Fibroblast of lung (primary cell): ENCODE measurements around the gene GCLM.

Experiments
- EZH2 ChIP-seq: IDR thresholded peaks from 2 replicates; pipeline ENCODE4 v1.5.1; 2012; ENCODE audit warnings: low read length, control low read depth, mild to moderate bottlenecking; ENCODE audit errors: missing control alignments
- TF ChIP-seq, protein P1 (sequence below), 2 donors: IDR thresholded peaks in 1 of 2; conservative IDR thresholded peaks in 1 of 2; 1 replicate in 1 of 2; 2 replicates in 1 of 2; pipeline ENCODE4 v1.5.1; 2011 to 2012; ENCODE audit warnings: low read length in 2 of 2, control low read depth in 1 of 2, inconsistent platforms in 1 of 2, low read depth in 1 of 2, mild to moderate bottlenecking in 1 of 2

DNA sequence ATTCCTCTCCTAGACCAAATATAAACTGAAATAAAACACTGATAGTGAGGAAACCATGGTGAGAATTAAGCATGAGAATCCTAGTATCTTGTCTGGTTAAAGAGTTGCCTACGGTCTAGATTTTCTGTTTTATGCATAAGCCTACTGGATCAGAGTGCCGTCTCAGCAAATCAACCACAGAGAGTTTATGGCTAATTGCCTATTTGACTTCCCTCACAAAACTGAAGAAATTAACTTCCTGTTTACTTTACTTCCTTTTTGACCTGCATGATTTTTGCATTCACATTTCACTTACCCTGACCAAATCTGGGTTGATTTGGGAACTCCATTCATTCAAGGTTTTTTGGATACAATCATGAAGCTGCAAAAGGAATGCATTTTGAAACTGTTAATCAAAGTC, 5.0 kb downstream of the GCLM start:
- TF ChIP-seq EZH2, result no peak
- TF ChIP-seq, protein P1, sequence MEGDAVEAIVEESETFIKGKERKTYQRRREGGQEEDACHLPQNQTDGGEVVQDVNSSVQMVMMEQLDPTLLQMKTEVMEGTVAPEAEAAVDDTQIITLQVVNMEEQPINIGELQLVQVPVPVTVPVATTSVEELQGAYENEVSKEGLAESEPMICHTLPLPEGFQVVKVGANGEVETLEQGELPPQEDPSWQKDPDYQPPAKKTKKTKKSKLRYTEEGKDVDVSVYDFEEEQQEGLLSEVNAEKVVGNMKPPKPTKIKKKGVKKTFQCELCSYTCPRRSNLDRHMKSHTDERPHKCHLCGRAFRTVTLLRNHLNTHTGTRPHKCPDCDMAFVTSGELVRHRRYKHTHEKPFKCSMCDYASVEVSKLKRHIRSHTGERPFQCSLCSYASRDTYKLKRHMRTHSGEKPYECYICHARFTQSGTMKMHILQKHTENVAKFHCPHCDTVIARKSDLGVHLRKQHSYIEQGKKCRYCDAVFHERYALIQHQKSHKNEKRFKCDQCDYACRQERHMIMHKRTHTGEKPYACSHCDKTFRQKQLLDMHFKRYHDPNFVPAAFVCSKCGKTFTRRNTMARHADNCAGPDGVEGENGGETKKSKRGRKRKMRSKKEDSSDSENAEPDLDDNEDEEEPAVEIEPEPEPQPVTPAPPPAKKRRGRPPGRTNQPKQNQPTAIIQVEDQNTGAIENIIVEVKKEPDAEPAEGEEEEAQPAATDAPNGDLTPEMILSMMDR (conservative IDR thresholded peaks at IDR 0.05 in 1 of 2, IDR thresholded peaks at IDR 0.05 in 1 of 2; ENCODE audit: low read depth in 1 of 2, low read length in 2 of 2), result no peak
